SK-N-SH treated with all-trans-retinoic acid at 6 μM for 48 hours (cell line): ENCODE measurements around the gene APBA2.

Experiments
- CREB5 ChIP-seq: fragments of 250-450 bp; sonication (Bioruptor Pico); IDR thresholded peaks from 2 replicates; pipeline ENCODE4 v1.5.1; 2020; ENCODE audit warnings: low read depth, mild to moderate bottlenecking, moderate library complexity
- CSRNP3 ChIP-seq: fragments of 250-450 bp; sonication (Bioruptor Pico); IDR thresholded peaks from 2 replicates; pipeline ENCODE4 v1.5.1; 2021; ENCODE audit warnings: mild to moderate bottlenecking, moderate library complexity
- GLIS3 ChIP-seq: fragments of 250-450 bp; sonication (Bioruptor Pico); IDR thresholded peaks from 2 replicates; pipeline ENCODE4 v1.5.0; 2020; ENCODE audit warnings: mild to moderate bottlenecking, moderate library complexity
- PATZ1 ChIP-seq: fragments of 250-450 bp; sonication (Bioruptor Pico); IDR thresholded peaks from 2 replicates; pipeline ENCODE4 v1.8.0; 2020; ENCODE audit warnings: mild to moderate bottlenecking, moderate library complexity, borderline replicate concordance
- SNAI2 ChIP-seq: fragments of 250-450 bp; sonication (Bioruptor Pico); IDR thresholded peaks from 2 replicates; pipeline ENCODE4 v1.5.0; 2020; ENCODE audit warnings: mild to moderate bottlenecking, moderate library complexity
- ZC3H10 ChIP-seq: fragments of 250-450 bp; sonication (Bioruptor Pico); IDR thresholded peaks from 2 replicates; pipeline ENCODE4 v1.5.1; 2021; ENCODE audit warnings: mild to moderate bottlenecking, moderate library complexity
- ZFP30 ChIP-seq: fragments of 450-650 bp; formaldehyde crosslinking; IDR thresholded peaks from 2 replicates; pipeline ENCODE4 v1.5.0; 2022; ENCODE audit warnings: mild to moderate bottlenecking, moderate library complexity

GRCh38 chr15:29031502-29032228 lies 145.9 kb downstream of the APBA2 start:
- no peak for TF ChIP-seq CSRNP3 (CRISPR knock-in tag)
- TF ChIP-seq PATZ1 (CRISPR knock-in tag): no peak
- TF ChIP-seq ZFP30: no peak
- no peak for TF ChIP-seq SNAI2 (CRISPR knock-in tag)
- TF ChIP-seq GLIS3 (CRISPR knock-in tag): no peak
- TF ChIP-seq CREB5 (CRISPR knock-in tag): no peak
- no peak for TF ChIP-seq ZC3H10
